ENCODE data around the gene POLR2C. TPM values are rescaled to one million over a fixed set of nuclear protein-coding genes. Genes with fewer than 3 reads are reported as not detected.
"Not testable (repeated sequence)": the region's sequence is repeated elsewhere in the genome, so short reads cannot be mapped to it uniquely, and the experiment has no call there.

Gene POLR2C
- total RNA-seq, 1 experiment from 2014 or later = 178 TPM

DNA sequence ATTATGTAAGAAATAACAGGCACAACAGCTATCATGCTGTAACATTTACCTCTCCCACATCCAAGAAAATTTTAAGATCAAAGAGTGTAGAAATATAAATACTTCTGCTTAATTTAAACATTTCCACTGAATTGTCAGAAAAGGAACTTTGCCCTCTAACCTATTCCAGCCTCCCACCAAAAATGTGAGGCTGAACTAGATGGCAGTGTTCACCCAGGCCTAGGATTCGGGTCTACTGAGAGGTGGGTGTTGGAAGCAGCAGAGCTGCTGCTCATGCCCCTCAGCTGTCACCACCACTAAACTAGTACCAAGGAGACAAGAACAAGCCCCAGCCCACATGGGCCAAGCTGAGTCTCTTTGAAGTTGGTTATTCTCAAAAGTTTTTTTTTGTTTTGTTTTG, 26.6 kb upstream of the POLR2C start:
- Histone ChIP-seq H3K27me3 (ENCODE audit: control insufficient read depth, insufficient read depth, low read length) (no peaks in the 10 kb centered on the region), H3K36me3 (replicated peaks; ENCODE audit: control insufficient read depth, insufficient read depth, low read length) (peaks cover 28% of the 10 kb centered on the region), H3K4me3 (ENCODE audit: insufficient read depth, low read depth, low read length) (no peak overlapping the region)
- DNase-seq = no peak

DNA sequence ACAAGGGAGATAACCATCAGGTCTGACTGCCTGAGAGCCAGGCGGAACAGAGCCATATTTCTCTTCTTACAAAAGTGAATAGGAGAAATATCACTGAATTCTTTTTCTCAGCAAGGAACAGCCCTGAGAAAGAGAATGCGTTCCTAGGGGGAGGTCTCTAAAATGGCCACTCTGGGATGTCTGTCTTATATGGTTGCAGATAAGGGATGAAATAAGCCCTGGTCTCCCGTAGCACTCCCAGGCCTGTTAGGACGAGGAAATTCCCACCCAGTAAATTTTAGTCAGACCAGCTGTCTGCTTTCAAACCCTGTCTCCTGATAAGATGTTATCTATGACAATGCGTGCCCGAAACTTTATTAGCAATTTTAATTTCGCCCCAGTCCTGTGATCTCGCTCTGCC, 22.5 kb upstream of the POLR2C start:
- not testable (repeated sequence) for H3K36me3 ChIP-seq (replicated peaks; ENCODE audit: control insufficient read depth, insufficient read depth, low read length); H3K27me3 ChIP-seq (ENCODE audit: control insufficient read depth, insufficient read depth, low read length); DNase-seq; H3K4me3 ChIP-seq (ENCODE audit: insufficient read depth, low read depth, low read length)

DNA sequence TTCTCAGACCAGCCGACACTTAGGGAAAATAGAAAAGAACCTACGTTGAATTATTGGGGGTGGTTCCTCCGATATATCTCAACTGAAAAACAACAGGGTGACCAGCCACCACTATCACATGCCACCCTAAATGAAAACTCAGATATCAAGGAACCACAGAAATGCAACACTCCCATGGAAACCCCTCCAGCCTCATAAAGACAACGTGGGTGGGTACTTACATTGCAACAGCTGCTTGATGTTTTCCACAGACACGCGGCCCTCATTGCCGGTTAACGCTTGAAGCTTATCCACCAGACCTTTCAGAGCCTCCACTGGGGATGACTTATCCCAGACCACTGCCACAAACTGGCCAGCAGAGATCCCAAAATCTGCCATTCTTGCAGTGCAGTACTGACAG, 21.9 kb upstream of the POLR2C start:
- not testable (repeated sequence) for H3K4me3 ChIP-seq (ENCODE audit: insufficient read depth, low read depth, low read length); H3K27me3 ChIP-seq (ENCODE audit: control insufficient read depth, insufficient read depth, low read length); DNase-seq; H3K36me3 ChIP-seq (replicated peaks; ENCODE audit: control insufficient read depth, insufficient read depth, low read length)

DNA sequence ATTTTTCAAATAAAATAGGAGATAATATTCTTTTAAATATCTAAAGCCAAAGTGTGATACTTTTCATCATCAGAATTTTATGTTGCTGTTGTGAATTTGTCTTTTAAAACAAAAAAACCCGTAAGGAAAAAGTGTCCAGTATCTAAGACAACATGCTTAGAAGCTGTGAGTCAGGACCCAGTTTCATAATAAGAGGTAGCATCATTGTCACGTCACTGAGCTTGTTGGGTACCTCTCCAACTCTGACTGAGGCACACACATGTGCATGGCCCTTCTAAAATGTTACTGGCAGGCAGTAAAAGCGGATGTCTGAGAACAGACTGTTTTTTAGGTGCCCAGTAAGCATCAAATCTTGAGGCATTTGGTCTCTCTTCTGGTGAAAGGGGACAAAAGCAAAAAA, 17.8 kb upstream of the POLR2C start:
- no peaks in the 10 kb centered on the region for H3K27me3 ChIP-seq (ENCODE audit: control insufficient read depth, insufficient read depth, low read length)
- no peak overlapping the region for H3K4me3 ChIP-seq (ENCODE audit: insufficient read depth, low read depth, low read length)
- peaks cover 1% of the 10 kb centered on the region for H3K36me3 ChIP-seq (replicated peaks; ENCODE audit: control insufficient read depth, insufficient read depth, low read length)
- no peak for DNase-seq

DNA sequence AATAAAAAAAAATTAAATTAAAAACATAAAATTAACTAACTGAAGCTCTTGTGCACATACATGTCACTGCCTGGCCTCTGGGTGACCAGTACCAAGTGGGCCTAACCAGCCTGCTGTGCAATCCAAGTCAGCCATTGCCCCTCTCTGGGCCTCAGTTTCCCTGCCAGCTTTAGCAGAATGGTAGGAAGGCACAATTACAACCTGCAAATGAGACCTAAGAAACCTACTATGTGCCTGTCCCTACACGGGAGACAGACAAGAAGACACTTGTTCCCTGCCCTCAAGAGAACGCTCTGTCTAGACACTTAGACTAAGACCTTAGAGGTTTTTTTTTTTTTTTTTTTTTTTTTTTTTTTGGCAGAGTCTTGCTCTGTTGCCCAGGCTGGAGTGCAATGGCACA, 17.0 kb upstream of the POLR2C start:
- Histone ChIP-seq H3K36me3 (replicated peaks; ENCODE audit: control insufficient read depth, insufficient read depth, low read length) (peaks cover under 1% of the 10 kb centered on the region), H3K4me3 (ENCODE audit: insufficient read depth, low read depth, low read length) (no peak overlapping the region), H3K27me3 (ENCODE audit: control insufficient read depth, insufficient read depth, low read length) (no peaks in the 10 kb centered on the region)
- DNase-seq = no peak

DNA sequence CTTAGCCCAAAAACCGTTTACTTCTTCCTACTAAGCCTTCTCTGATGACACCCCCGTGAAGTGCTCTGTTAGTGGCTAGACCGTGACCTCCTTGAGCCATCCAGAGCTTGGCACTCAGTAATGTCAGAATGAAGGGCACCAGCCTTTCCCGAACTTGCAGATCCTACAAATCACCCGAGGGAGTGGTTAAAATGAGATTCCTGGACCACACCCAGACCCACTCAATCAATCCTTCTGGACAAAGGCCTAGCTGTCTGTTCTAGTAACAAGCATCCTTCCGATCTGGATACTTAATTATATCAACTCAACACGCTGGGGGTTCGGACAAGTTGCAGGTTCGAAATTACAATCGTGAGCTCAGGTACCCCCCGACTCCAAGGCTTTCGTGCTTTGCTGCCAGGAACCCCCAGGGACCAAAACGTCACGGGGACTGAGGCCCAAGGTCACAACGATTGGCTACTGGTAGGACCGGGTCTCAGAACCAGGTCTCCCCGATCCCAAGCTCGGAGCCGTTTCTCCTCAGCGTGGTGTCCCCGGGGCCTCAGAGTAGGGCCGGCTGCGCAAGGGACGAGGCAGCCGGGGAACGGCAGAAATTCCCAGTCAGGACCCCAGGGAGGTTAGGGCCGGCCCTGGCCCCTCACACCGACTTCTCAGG, 15.8 kb upstream of the POLR2C start:
- peak overlapping the region; percentile 93 for H3K4me3 ChIP-seq (ENCODE audit: insufficient read depth, low read depth, low read length)
- DNase-seq = no peak
- peaks cover 1% of the 10 kb centered on the region for H3K36me3 ChIP-seq (replicated peaks; ENCODE audit: control insufficient read depth, insufficient read depth, low read length)
- H3K27me3 ChIP-seq (ENCODE audit: control insufficient read depth, insufficient read depth, low read length) = no peaks in the 10 kb centered on the region

DNA sequence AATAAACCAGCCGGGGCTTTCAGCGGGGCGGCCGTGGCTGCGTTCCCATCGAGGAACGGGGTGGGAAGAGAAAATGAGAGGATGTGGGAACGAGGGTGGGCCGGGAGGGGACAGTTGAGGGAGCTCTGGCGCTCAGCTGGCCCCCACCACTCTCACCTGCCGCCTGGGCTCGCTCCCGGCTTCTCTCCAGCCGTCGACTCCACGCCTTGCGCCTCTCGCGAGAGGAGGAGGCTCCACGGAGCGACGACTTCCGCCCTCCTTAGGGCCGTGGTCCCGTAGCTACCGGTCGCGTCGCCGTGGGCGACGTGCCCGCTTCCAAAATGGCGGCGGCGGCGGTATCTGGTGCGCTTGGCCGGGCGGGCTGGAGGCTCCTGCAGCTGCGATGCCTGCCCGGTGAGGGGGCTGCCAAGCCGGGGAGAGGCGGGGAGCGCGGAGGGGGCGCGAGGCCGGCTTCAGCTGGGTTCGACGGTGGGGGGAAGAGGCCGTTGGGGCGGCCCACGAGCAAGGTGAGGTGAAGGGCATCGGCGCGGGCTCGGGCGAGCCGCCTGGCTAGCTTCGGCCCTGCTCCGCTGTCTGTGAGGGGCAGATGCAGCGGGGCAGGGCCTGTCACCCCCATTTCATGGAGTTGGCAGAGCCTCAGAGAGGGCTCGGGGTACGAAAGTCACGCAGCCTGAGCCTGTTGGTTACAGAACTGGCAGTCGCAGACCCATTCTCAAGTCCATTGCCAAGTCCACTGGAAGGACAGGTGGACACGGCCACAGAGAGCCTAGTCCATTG, 15.1 kb upstream of the POLR2C start, which contains the start of the genes CIAPIN1 and COQ9:
Gene CIAPIN1 (minus strand): TSS at position 200 of the 777 bp plus-strand sequence. CDS start 6,457 bp downstream, outside the sequence.
Gene COQ9 (plus strand): TSS at position 294 of the 777 bp plus-strand sequence. CDS start 27 bp downstream, at position 321.
- Histone ChIP-seq H3K36me3 (replicated peaks; ENCODE audit: control insufficient read depth, insufficient read depth, low read length) (peaks cover 3% of the 10 kb centered on the region), H3K4me3 (ENCODE audit: insufficient read depth, low read depth, low read length) (peak within 1 kb of the TSS; percentile 93), H3K27me3 (ENCODE audit: control insufficient read depth, insufficient read depth, low read length) (no peaks in the 10 kb centered on the region)
- DNase-seq = peak; percentile 96

DNA sequence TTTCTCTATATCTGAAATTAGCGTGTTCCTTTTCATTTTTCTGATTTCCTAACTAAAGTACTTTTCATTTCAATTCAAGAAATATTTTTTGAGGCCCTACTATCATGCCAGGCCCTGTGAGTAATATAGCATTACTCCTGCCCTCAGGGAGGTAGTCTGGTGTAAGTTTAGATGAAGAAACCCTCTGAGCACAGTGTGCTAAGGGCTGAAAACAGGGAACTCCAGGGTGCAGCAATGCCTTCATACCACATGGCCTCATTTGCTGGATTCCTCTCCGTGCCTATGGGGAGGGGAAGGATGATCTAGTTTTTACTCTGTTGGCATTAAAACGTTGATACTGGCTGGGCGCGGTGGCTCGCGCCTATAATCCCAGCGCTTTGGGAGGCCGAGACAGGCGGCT, 10.5 kb upstream of the POLR2C start:
- Histone ChIP-seq H3K27me3 (ENCODE audit: control insufficient read depth, insufficient read depth, low read length) (no peaks in the 10 kb centered on the region), H3K4me3 (ENCODE audit: insufficient read depth, low read depth, low read length) (no peak overlapping the region), H3K36me3 (replicated peaks; ENCODE audit: control insufficient read depth, insufficient read depth, low read length) (peaks cover 20% of the 10 kb centered on the region)
- no peak for DNase-seq

DNA sequence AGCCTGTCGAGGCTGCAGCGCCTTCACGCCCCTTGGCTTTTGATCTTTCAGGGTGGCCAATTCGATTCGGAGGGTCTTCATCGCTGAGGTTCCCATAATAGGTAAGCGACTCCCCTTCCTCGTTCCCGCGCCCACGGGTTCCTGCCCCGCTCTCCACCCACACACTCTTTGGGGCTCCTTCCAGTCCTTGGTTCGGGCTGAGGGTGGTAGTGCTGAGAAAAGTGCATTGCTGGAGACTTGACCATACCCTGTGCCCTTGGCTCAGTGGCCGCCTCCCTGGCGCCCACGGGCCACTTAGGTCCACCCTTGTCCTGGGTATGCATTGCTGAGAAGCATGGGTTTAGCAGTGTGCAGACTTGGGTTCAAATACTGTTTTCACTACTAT, 491 bp downstream of the POLR2C start:
- Histone ChIP-seq H3K4me3 (ENCODE audit: insufficient read depth, low read depth, low read length) (peak overlapping the region; percentile 76), H3K27me3 (ENCODE audit: control insufficient read depth, insufficient read depth, low read length) (no peaks in the 10 kb centered on the region), H3K36me3 (replicated peaks; ENCODE audit: control insufficient read depth, insufficient read depth, low read length) (peaks cover 38% of the 10 kb centered on the region)
- DNase-seq = no peak

DNA sequence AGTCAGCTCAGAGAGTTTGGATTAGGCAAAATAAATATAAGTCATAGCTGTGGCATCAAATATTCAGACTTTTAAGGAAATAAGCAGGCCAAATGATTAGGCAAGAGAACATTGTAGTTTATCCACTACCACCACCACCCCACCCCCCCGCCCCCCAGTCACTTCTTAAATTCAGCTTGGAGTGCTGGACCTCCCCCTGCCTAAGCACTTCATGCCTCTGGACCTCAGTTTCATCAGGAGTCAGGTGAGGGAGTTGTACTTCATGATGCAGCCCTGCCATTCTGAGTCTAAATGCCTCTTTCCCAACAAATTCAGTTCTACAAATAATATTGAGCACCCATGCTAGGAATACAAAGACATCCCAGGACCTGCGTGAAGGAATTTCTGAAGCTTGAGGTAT, 2.0 kb downstream of the POLR2C start:
- DNase-seq = no peak
- Histone ChIP-seq H3K4me3 (ENCODE audit: insufficient read depth, low read depth, low read length) (no peak overlapping the region), H3K27me3 (ENCODE audit: control insufficient read depth, insufficient read depth, low read length) (no peaks in the 10 kb centered on the region), H3K36me3 (replicated peaks; ENCODE audit: control insufficient read depth, insufficient read depth, low read length) (peaks cover 32% of the 10 kb centered on the region)

DNA sequence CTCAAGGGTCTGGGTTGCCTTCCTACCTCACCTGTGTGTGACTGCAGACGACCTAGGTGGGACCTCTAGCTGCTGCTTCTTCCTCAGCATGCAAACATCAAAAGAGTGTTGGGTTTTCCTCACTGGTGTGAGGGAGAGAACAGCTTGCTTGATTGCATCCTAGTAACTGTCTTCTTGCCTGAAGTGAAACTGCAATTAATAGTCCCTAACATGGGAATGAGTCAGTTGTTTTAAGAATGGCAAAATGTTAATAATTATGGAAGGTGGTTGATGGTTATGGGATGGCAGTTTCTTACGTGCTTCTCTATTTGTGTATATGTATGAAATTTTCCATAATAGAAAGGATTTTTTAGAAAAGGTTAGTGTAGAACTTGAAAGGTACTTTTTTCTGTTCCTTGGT, 5.9 kb downstream of the POLR2C start:
- H3K36me3 ChIP-seq (replicated peaks; ENCODE audit: control insufficient read depth, insufficient read depth, low read length) = peaks cover 36% of the 10 kb centered on the region

DNA sequence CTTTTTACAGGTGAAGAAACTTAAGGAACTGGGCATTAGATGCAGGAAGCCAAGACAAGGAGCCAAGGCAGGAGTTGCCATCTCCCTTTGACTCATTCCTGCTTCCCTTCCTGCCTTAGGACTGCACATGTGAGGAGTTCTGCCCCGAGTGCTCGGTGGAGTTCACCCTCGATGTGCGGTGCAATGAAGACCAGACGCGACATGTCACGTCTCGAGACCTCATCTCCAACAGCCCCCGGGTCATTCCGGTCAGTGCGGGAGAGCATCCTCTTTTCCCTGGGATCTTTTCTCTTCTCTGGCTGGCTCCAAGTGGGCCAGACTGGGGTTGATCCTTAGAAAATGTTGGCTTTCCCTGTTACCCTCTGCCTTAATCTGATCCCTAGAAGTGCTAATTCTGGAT, 6.6 kb downstream of the POLR2C start:
- Histone ChIP-seq H3K27me3 (ENCODE audit: control insufficient read depth, insufficient read depth, low read length) (no peaks in the 10 kb centered on the region), H3K4me3 (ENCODE audit: insufficient read depth, low read depth, low read length) (no peak overlapping the region), H3K36me3 (replicated peaks; ENCODE audit: control insufficient read depth, insufficient read depth, low read length) (peaks cover 34% of the 10 kb centered on the region)
- DNase-seq = no peak

More for the DNA sequence above, 5.9 kb downstream of the POLR2C start:
- no peak overlapping the region for H3K4me3 ChIP-seq (ENCODE audit: insufficient read depth, low read depth, low read length)
- no peak for DNase-seq
- H3K27me3 ChIP-seq (ENCODE audit: control insufficient read depth, insufficient read depth, low read length) = no peaks in the 10 kb centered on the region

DNA sequence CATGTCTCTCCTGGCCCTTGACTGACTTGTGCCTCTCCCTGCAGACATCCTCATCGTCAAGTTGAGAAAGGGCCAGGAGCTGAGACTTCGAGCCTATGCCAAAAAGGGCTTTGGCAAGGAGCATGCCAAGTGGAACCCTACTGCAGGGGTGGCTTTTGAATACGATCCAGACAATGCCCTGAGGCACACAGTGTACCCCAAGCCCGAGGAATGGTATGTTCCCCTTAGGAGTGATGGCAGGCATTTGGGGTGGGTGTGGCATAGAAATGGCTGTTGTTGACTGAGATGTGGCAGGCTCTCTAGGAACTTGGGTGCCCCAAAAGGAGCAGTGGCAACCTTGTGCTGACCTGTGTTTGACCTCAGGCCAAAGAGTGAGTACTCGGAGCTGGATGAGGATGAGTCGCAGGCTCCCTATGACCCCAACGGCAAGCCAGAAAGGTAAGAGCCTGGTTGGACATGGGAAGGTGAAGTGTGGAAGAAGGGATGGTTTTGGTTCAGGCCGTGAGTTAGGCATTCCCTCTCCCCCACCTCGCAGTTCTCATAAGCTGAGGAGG, 7.5 kb downstream of the POLR2C start:
- peaks cover 32% of the 10 kb centered on the region for H3K36me3 ChIP-seq (replicated peaks; ENCODE audit: control insufficient read depth, insufficient read depth, low read length)
- no peak for DNase-seq
- no peak overlapping the region for H3K4me3 ChIP-seq (ENCODE audit: insufficient read depth, low read depth, low read length)
- H3K27me3 ChIP-seq (ENCODE audit: control insufficient read depth, insufficient read depth, low read length) = no peaks in the 10 kb centered on the region

DNA sequence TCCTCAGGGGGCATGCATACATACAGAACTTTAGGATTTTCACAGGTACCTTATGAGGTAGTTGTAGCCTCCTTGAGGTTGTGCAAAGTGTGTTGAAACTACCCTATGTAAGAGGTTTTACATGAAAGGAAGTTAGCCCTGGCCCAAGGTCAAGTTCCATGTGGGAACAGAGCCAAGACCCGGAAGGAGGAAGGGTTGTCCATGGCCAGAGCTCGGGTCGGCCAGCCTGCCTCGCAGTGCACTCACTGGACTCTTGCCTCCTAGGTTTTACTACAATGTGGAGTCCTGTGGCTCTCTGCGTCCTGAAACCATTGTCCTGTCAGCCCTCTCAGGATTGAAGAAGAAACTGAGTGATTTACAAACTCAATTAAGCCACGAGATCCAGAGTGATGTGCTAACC, 8.2 kb downstream of the POLR2C start:
- H3K4me3 ChIP-seq (ENCODE audit: insufficient read depth, low read depth, low read length) = no peak overlapping the region
- DNase-seq = no peak
- H3K27me3 ChIP-seq (ENCODE audit: control insufficient read depth, insufficient read depth, low read length) = no peaks in the 10 kb centered on the region
- peaks cover 31% of the 10 kb centered on the region for H3K36me3 ChIP-seq (replicated peaks; ENCODE audit: control insufficient read depth, insufficient read depth, low read length)

DNA sequence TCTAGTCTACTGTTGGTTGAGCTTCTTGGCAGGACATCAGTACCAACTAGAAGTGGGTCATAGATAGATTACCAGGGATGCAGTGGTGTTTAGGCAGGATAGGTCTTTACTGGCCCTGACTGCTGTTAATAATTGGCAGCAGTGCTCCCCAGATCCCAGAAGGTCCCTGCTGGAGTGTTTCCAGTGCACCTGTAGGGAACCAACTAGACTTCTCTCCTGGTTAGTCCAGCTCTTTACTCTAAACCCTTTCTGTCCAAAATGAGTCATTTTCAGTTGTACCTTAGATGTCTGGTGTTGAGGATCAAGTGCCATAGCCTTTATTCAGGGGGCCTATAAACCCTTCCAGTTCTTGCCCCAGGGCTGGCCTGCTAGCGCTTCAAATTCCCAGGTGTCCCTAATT, 8.7 kb downstream of the POLR2C start:
- no peak overlapping the region for H3K4me3 ChIP-seq (ENCODE audit: insufficient read depth, low read depth, low read length)
- no peak for DNase-seq
- H3K36me3 ChIP-seq (replicated peaks; ENCODE audit: control insufficient read depth, insufficient read depth, low read length) = peaks cover 27% of the 10 kb centered on the region
- H3K27me3 ChIP-seq (ENCODE audit: control insufficient read depth, insufficient read depth, low read length) = no peaks in the 10 kb centered on the region
